ENCODE measurements around the gene GSG1L.

The GSG1L gene

GRCh38 chr16:27773344-27773743, 290.2 kb downstream of the GSG1L start:
- H3K27me3 ChIP-seq (ENCODE audit: control insufficient read depth in 5 of 5, insufficient read depth in 4 of 5, low read length in 5 of 5) = no peaks in the 10 kb centered on the region
- peaks cover 0 to 89% (median 56%) of the 10 kb centered on the region in 5 donors for H3K36me3 ChIP-seq (ENCODE audit: control insufficient read depth in 5 of 5, insufficient read depth in 5 of 5, low read length in 5 of 5)
- H3K9ac ChIP-seq (ENCODE audit: low read length in 5 of 5) = no peak overlapping the region
- H3K9me3 ChIP-seq (ENCODE audit: control insufficient read depth in 5 of 5, low read length in 5 of 5) = no peaks in the 10 kb centered on the region
- no peak overlapping the region for H3K4me3 ChIP-seq (ENCODE audit: low read depth in 1 of 5, low read length in 5 of 5)
- H3K27ac ChIP-seq (ENCODE audit: low read depth, low read length) = no peak overlapping the region
- H3K4me1 ChIP-seq (ENCODE audit: control insufficient read depth in 5 of 5, insufficient read depth in 5 of 5, low read length in 5 of 5) = no peaks in the 10 kb centered on the region

- Histone ChIP-seq H3K9ac (ENCODE audit: low read length in 5 of 5) (no peak overlapping the region), H3K4me1 (ENCODE audit: control insufficient read depth in 5 of 5, insufficient read depth in 5 of 5, low read length in 5 of 5) (no peaks in the 10 kb centered on the region), H3K27me3 (ENCODE audit: control insufficient read depth in 5 of 5, insufficient read depth in 4 of 5, low read length in 5 of 5) (no peaks in the 10 kb centered on the region), H3K4me3 (ENCODE audit: low read depth in 1 of 5, low read length in 5 of 5) (no peak overlapping the region), H3K9me3 (ENCODE audit: control insufficient read depth in 5 of 5, low read length in 5 of 5) (no peaks in the 10 kb centered on the region), H3K36me3 (ENCODE audit: control insufficient read depth in 5 of 5, insufficient read depth in 5 of 5, low read length in 5 of 5) (peaks cover 0 to 86% (median 53%) of the 10 kb centered on the region in 5 donors), H3K27ac (ENCODE audit: low read depth, low read length) (no peak overlapping the region)
Measured at GRCh38 chr16:27772093-27772825, 291.3 kb downstream of the GSG1L start.

GRCh38 chr16:27771201-27771910, 292.2 kb downstream of the GSG1L start:
- Histone ChIP-seq H3K27me3 (ENCODE audit: control insufficient read depth in 5 of 5, insufficient read depth in 4 of 5, low read length in 5 of 5) (no peaks in the 10 kb centered on the region), H3K36me3 (ENCODE audit: control insufficient read depth in 5 of 5, insufficient read depth in 5 of 5, low read length in 5 of 5) (peaks cover 0 to 88% (median 61%) of the 10 kb centered on the region in 5 donors), H3K9me3 (ENCODE audit: control insufficient read depth in 5 of 5, low read length in 5 of 5) (no peaks in the 10 kb centered on the region), H3K4me1 (ENCODE audit: control insufficient read depth in 5 of 5, insufficient read depth in 5 of 5, low read length in 5 of 5) (no peaks in the 10 kb centered on the region), H3K27ac (ENCODE audit: low read depth, low read length) (no peak overlapping the region), H3K4me3 (ENCODE audit: low read depth in 1 of 5, low read length in 5 of 5) (no peak overlapping the region), H3K9ac (ENCODE audit: low read length in 5 of 5) (no peak overlapping the region)

- Histone ChIP-seq H3K36me3 (ENCODE audit: control insufficient read depth in 5 of 5, insufficient read depth in 5 of 5, low read length in 5 of 5) (peaks cover 0 to 88% (median 65%) of the 10 kb centered on the region in 5 donors), H3K27ac (ENCODE audit: low read depth, low read length) (no peak overlapping the region), H3K27me3 (ENCODE audit: control insufficient read depth in 5 of 5, insufficient read depth in 4 of 5, low read length in 5 of 5) (no peaks in the 10 kb centered on the region), H3K9me3 (ENCODE audit: control insufficient read depth in 5 of 5, low read length in 5 of 5) (no peaks in the 10 kb centered on the region), H3K4me3 (ENCODE audit: low read depth in 1 of 5, low read length in 5 of 5) (no peak overlapping the region), H3K9ac (ENCODE audit: low read length in 5 of 5) (no peak overlapping the region), H3K4me1 (ENCODE audit: control insufficient read depth in 5 of 5, insufficient read depth in 5 of 5, low read length in 5 of 5) (no peaks in the 10 kb centered on the region)
Measured at GRCh38 chr16:27770271-27771196, 293.0 kb downstream of the GSG1L start.

- no peaks in the 10 kb centered on the region for H3K4me1 ChIP-seq (ENCODE audit: control insufficient read depth in 5 of 5, insufficient read depth in 5 of 5, low read length in 5 of 5)
- H3K9me3 ChIP-seq (ENCODE audit: control insufficient read depth in 5 of 5, low read length in 5 of 5) = no peaks in the 10 kb centered on the region
- peaks cover under 1 to 87% (median 66%) of the 10 kb centered on the region in 5 donors for H3K36me3 ChIP-seq (ENCODE audit: control insufficient read depth in 5 of 5, insufficient read depth in 5 of 5, low read length in 5 of 5)
- no peaks in the 10 kb centered on the region for H3K27me3 ChIP-seq (ENCODE audit: control insufficient read depth in 5 of 5, insufficient read depth in 4 of 5, low read length in 5 of 5)
- H3K4me3 ChIP-seq (ENCODE audit: low read depth in 1 of 5, low read length in 5 of 5) = no peak overlapping the region
- H3K9ac ChIP-seq (ENCODE audit: low read length in 5 of 5) = no peak overlapping the region
- no peak overlapping the region for H3K27ac ChIP-seq (ENCODE audit: low read depth, low read length)
Measured at GRCh38 chr16:27769561-27770255, 293.8 kb downstream of the GSG1L start.

- Histone ChIP-seq H3K4me1 (ENCODE audit: control insufficient read depth in 5 of 5, insufficient read depth in 5 of 5, low read length in 5 of 5) (no peaks in the 10 kb centered on the region), H3K9me3 (ENCODE audit: control insufficient read depth in 5 of 5, low read length in 5 of 5) (no peaks in the 10 kb centered on the region), H3K27me3 (ENCODE audit: control insufficient read depth in 5 of 5, insufficient read depth in 4 of 5, low read length in 5 of 5) (no peaks in the 10 kb centered on the region), H3K36me3 (ENCODE audit: control insufficient read depth in 5 of 5, insufficient read depth in 5 of 5, low read length in 5 of 5) (peaks cover 9 to 80% (median 63%) of the 10 kb centered on the region in 5 donors), H3K4me3 (ENCODE audit: low read depth in 1 of 5, low read length in 5 of 5) (no peak overlapping the region), H3K27ac (ENCODE audit: low read depth, low read length) (no peak overlapping the region), H3K9ac (ENCODE audit: low read length in 5 of 5) (no peak overlapping the region)
Measured at GRCh38 chr16:27768651-27769272, 294.8 kb downstream of the GSG1L start.

- Histone ChIP-seq H3K4me3 (ENCODE audit: low read depth in 1 of 5, low read length in 5 of 5) (no peak overlapping the region), H3K9me3 (ENCODE audit: control insufficient read depth in 5 of 5, low read length in 5 of 5) (no peaks in the 10 kb centered on the region), H3K4me1 (ENCODE audit: control insufficient read depth in 5 of 5, insufficient read depth in 5 of 5, low read length in 5 of 5) (no peaks in the 10 kb centered on the region), H3K36me3 (ENCODE audit: control insufficient read depth in 5 of 5, insufficient read depth in 5 of 5, low read length in 5 of 5) (peaks cover 12 to 78% (median 61%) of the 10 kb centered on the region in 5 donors), H3K27me3 (ENCODE audit: control insufficient read depth in 5 of 5, insufficient read depth in 4 of 5, low read length in 5 of 5) (no peaks in the 10 kb centered on the region), H3K9ac (ENCODE audit: low read length in 5 of 5) (no peak overlapping the region), H3K27ac (ENCODE audit: low read depth, low read length) (no peak overlapping the region)
Measured at GRCh38 chr16:27767971-27768591, 295.4 kb downstream of the GSG1L start.

- Histone ChIP-seq H3K4me1 (ENCODE audit: control insufficient read depth in 5 of 5, insufficient read depth in 5 of 5, low read length in 5 of 5) (peaks cover 0 to under 1% (median 0%) of the 10 kb centered on the region in 5 donors), H3K27me3 (ENCODE audit: control insufficient read depth in 5 of 5, insufficient read depth in 4 of 5, low read length in 5 of 5) (no peaks in the 10 kb centered on the region), H3K36me3 (ENCODE audit: control insufficient read depth in 5 of 5, insufficient read depth in 5 of 5, low read length in 5 of 5) (peaks cover 12 to 77% (median 65%) of the 10 kb centered on the region in 5 donors), H3K27ac (ENCODE audit: low read depth, low read length) (no peak overlapping the region), H3K9ac (ENCODE audit: low read length in 5 of 5) (no peak overlapping the region), H3K9me3 (ENCODE audit: control insufficient read depth in 5 of 5, low read length in 5 of 5) (no peaks in the 10 kb centered on the region), H3K4me3 (ENCODE audit: low read depth in 1 of 5, low read length in 5 of 5) (no peak overlapping the region)
Measured at GRCh38 chr16:27767081-27767480, 296.4 kb downstream of the GSG1L start.

Measured in subcutaneous abdominal adipose tissue (tissue), 5 donors.